Left hindlimb (tissue), 1 donor: ENCODE results near the gene GBA2.

Source experiments
- DNase-seq: peaks from one replicate; pipeline ENCODE4 v3.0.0-alpha.2; 2018

The GBA2 gene

GRCh38 chr9:35714579-35715252 lies 34.3 kb downstream of the GBA2 start:
- no peak for DNase-seq

GRCh38 chr9:35714123-35714522 lies 34.9 kb downstream of the GBA2 start:
- no peak for DNase-seq

- no peak for DNase-seq
Measured at GRCh38 chr9:35713578-35713977, 35.5 kb downstream of the GBA2 start.

GRCh38 chr9:35712762-35713400 lies 36.1 kb downstream of the GBA2 start:
- DNase-seq = no peak

- DNase-seq = no peak
Measured at GRCh38 chr9:35711501-35712428, 37.3 kb downstream of the GBA2 start.

GRCh38 chr9:35710818-35711500 lies 38.1 kb downstream of the GBA2 start:
- DNase-seq = no peak

GRCh38 chr9:35708146-35708545 lies 40.9 kb downstream of the GBA2 start:
- no peak for DNase-seq

GRCh38 chr9:35706951-35707350 lies 42.1 kb downstream of the GBA2 start:
- no peak for DNase-seq

GRCh38 chr9:35705836-35706430 lies 43.1 kb downstream of the GBA2 start:
- DNase-seq = no peak

GRCh38 chr9:35705372-35705771 lies 43.7 kb downstream of the GBA2 start:
- no peak for DNase-seq

GRCh38 chr9:35703906-35704672 lies 44.9 kb downstream of the GBA2 start:
- DNase-seq = no peak

- DNase-seq = no peak
Measured at GRCh38 chr9:35702696-35703095, 46.3 kb downstream of the GBA2 start.

GRCh38 chr9:35700942-35701341 lies 48.1 kb downstream of the GBA2 start:
- no peak for DNase-seq

GRCh38 chr9:35700031-35700430 lies 49.0 kb downstream of the GBA2 start:
- DNase-seq = no peak

- no peak for DNase-seq
Measured at GRCh38 chr9:35698231-35698630, 50.8 kb downstream of the GBA2 start.

GRCh38 chr9:35697486-35697885 lies 51.5 kb downstream of the GBA2 start:
- DNase-seq = no peak

- DNase-seq = no peak
Measured at GRCh38 chr9:35696520-35697215, 52.4 kb downstream of the GBA2 start.

- no peak for DNase-seq
Measured at GRCh38 chr9:35695943-35696401, 53.1 kb downstream of the GBA2 start.

GRCh38 chr9:35691757-35692301 lies 57.2 kb downstream of the GBA2 start:
- no peak for DNase-seq

- no peak for DNase-seq
Measured at GRCh38 chr9:35691334-35691650, 57.7 kb downstream of the GBA2 start.
